ENCODE data around the gene CFP.
"Not testable (repeated sequence)": the region's sequence is repeated elsewhere in the genome, so short reads cannot be mapped to it uniquely, and the experiment has no call there.

CFP gene

DNA sequence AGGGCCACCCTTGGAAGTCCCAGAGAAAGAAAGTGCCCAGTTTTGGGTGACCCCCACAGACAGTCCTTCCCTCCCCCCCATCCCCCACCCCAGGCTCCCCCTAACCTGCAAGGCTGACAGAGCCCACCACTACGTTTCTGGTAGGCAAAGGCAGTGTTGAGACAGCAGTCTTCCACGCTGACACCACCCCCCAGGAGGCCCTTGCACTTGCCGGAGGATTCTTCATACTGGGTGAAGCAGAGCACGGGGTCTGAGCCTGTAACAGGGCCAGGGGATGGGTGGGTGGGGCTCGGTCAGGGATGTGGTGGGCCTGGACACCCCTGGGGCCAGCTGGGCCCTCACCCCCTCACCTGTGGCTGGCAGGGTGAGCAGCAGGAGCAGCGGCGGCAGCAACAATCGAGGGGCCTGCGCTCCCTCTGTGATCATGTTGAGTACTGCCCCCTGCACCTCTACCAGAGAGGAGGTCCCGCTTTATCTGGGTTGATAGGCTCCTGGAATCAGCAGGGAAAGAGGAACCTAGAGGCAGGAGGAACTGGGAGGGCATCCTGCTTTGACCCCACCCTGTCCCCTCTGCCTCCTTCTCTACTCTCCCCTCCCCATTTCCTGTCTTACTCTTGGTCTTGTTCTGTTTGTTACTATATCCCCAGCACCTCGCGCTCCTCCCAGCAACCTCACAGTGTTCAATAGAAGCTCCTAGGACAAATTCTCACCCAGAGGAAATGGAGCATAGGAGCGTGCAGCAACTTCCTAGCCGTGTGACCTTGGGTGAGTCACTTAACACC is at the start of gene CFP:
Gene CFP, minus strand, starts transcription at position 512 of the 782 bp plus-strand sequence. Its CDS starts 86 bp downstream, at position 426.
- DNase-seq: no peak

DNA sequence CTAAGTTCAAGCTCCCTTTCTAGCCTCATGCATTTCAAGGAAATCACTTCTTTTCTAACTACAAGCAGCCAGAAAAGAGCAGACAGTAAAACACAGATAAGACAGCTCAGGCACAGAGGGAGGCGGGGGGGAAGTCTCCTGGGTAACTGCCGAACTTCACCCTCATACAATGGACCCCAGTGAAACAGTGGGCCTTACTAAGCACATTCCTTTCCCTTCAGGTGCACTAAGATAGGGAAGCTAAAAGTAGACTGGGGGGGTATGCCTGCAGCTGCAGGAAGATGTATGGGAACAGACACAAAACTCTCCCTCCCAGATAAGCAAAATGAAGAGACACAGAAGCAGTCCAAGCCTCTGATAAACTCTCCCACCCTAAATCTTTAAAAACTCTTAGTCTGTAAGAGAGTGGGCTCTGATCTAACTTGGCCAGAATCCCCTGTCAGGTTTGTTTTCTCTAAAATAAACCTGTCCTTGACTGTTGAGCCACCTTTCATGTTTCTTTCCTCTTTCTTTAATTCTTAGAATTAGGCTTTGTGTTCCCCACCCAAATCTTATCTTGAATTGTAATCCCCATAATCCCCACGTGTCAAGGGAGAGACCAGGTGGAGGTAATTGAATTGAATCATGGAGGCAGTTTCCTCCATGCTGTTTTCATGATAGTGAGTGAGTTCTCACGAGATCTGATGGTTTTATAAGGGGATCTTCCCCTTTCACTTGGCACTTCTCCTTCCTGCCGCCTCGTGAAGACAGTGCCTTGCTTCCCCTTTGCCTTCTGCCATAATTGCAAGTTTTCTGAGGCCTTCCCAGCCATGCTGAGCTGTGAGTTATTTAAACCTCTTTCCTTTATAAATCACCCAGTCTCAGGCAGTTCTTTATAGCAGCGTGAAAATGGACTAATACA is 46.5 kb upstream of the CFP start:
- not testable (repeated sequence) for DNase-seq

- DNase-seq: no peak
Observed at GRCh38 chrX:47674776-47675175, 45.0 kb upstream of the CFP start.

DNA sequence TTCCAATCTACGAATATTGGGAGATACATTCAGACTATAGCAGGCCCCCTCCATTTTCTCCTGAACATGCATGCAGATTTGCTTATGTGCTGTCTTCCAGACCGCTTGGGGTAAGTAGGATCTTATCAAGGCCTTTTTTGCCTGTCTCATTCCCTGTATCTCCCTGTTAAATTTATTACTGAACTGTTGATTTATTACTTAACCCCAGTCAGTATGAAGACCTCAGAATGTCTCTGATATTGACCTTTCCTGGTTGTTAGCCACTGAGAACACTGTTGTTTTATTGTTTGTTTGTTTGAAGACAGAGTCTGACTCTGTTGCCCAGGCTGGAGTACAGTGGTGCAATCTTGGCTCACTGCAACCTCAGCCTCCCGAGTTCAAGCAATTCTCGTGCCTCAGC is 36.1 kb upstream of the CFP start:
- not testable (repeated sequence) for DNase-seq

- DNase-seq: no peak
Observed at GRCh38 chrX:47664737-47665136, 35.0 kb upstream of the CFP start.

DNA sequence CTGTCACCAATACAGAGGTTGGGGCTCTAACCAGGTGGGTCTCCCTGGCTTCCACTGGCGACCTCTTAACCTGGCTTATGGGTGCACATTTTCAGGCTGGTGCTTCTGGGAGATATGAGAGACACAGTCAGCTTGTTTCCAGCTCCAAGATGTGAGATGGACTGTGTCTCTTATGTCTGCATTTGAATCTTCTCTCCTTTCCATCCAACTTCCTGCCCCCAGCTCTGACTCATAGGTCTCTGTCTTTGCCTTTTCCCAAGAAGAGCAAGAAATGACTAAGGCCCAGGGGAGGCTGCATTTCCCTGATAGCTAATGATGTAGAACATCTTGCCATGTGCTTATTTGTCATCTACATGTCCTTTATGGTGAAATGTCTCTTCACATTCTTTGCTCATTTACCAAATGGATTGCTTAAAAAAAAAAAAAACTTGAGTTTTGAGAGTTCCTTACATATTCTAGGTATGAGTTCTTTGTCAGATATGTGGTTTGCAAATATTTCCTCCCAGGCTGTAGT is 32.5 kb upstream of the CFP start:
- DNase-seq: peak; percentile 66

DNA sequence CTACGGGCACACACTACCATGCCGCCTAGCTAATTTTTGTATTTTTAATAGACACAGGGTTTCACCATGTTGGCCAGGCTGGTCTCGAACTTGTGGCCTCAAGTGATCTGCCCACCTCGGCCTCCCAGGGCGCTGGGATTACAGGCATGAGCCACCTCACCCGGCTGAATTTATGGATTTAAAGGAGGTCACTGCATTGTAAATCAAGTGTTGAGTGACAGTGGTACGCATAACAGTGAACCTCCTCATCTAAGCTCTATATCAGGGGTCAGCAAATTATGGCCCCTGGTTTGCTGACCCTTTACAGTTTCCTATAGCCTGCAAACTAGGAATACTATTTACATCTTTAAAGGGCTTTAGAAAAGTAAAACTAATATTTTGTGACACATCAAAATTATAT is 31.8 kb upstream of the CFP start:
- no peak for DNase-seq

- no peak for DNase-seq
Observed at GRCh38 chrX:47659421-47659726, 29.6 kb upstream of the CFP start.

DNA sequence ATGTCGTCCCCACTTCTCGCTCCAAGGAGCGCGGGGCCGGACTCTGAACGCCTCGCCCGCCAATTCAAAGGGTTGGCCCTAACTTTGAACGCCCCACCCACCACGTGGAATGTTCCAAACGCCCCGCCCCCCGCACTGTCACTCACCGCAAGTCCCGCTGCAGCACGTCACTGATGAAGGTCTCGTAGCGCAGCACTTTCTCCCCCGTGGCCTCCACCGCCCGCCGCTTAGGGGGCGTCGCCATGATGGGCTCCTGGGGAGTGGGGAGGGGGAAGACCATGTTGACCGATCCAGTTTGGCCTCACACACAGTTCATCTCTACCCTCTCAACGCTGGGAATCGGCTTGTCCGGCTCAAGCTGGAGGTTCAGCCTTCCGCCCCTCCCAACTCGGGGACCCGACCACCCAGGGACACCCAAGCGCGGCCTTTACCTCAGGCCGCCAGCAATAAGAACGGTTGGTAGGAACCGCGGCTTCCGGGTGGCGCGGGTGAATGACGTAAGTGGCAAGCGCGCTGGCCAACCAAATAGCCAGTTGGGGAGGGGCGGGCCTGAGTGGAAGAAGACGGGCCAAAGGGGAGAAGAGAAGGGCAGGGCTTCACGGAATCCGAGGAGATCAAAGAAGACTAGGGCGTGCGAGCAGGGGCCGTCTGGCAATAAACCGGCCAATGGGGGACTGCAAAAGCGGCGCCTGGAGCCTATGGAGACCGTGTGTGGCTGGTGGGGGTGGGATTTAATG is 29.1 kb upstream of the CFP start, which contains the start of gene UXT:
Gene UXT, minus strand, starts transcription at position 497 of the 737 bp plus-strand sequence. Its CDS starts 253 bp downstream, at position 244.
- DNase-seq: peak; percentile 96

DNA sequence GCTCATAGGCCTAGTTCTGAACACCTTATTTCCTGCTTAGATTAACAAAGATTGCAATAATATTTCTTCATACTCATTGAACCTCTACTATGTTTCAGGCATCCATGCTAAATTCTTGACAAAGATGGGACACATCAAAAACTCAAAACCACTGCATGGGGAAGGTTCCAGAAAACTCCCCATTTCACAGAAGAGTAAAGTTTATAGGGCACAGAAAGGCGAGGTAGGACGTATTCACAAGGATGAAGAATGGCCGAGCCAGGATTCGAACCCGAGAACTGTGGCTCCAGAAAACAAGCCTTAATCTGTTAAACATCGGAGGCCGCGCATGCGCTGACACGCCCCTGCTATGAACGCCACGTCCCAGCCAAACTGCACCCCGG is 28.6 kb upstream of the CFP start:
- no peak for DNase-seq

GRCh38 chrX:47651043-47651905 is 21.5 kb upstream of the CFP start:
- DNase-seq: no peak

GRCh38 chrX:47650164-47651042 is 20.7 kb upstream of the CFP start, which contains the start of gene ELK1:
TSS of gene ELK1 (minus strand) at chrX:47650563. CDS start at chrX:47641441, 9,122 bp downstream.
- DNase-seq: peak; percentile 95

- no peak for DNase-seq
Observed at GRCh38 chrX:47649781-47650163, 20.0 kb upstream of the CFP start.

DNA sequence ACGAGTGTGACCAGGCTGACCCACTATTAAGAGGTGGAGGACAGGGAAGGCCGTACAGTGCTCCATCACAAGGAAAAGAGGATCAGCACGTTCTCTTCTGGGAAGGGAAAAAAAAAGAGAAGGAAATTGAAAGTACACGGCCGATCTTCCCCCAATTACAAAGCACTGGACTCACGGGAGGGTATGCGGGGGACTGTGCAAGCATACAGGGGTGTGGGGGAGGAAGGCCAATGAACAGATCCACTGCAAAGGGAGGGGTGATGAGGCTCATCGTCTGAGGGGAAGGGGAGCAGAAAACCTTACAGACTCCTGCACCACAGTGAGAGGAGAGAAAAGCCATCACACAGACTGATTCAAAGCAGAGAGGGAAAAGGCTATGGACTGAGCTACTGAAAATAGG is 19.5 kb upstream of the CFP start:
- DNase-seq: no peak

GRCh38 chrX:47648376-47648775 is 18.6 kb upstream of the CFP start:
- DNase-seq: no peak

- DNase-seq: no peak
Observed at GRCh38 chrX:47646636-47647035, 16.9 kb upstream of the CFP start.

DNA sequence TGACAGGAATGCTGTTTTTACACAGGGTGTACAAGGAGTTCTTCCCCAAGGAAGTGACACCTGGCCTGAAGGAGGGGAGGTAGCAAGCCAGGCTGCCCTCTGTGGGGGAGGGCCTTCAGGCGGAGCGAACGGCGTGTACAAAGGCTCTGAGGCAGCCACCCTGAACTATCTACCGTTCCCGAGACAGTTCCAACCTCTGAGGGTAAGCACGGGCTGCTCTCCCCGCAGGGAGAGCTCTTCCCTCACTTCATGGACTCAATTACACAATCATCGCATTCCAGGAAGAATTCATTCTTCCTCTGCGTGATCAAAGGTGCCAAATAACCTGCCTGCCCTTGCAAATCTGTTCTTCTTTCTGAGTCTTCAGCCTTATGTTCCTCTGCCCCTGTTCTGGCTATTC is 15.8 kb upstream of the CFP start:
- no peak for DNase-seq

DNA sequence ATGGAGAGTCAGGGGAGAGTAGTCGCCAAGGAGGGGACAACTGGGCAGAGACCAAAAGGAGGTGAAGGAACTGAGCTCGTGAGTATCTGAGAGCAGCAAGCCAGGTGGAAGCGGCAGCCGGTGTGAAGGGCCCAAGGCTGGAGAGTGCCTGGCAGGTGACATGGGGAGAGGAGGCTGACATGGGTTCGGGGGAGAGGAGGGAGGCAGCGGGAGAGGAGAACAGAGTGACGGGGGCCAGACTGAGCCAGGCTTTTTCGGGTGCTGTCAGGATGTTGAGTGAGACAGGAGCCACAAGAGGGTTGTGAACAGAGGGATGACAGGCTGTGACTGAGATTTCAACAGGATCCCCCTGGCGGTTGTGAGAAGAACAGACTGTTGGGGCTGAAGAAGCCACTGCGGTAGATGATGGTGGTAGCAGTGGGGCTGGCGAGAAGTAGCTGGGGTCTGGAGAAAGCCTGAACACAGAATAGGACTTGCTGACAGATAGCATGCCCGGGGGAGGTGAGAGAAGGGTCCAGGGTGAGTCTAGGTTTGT is 14.9 kb upstream of the CFP start:
- DNase-seq: no peak

- no peak for DNase-seq
Observed at GRCh38 chrX:47643926-47644325, 14.2 kb upstream of the CFP start.

DNA sequence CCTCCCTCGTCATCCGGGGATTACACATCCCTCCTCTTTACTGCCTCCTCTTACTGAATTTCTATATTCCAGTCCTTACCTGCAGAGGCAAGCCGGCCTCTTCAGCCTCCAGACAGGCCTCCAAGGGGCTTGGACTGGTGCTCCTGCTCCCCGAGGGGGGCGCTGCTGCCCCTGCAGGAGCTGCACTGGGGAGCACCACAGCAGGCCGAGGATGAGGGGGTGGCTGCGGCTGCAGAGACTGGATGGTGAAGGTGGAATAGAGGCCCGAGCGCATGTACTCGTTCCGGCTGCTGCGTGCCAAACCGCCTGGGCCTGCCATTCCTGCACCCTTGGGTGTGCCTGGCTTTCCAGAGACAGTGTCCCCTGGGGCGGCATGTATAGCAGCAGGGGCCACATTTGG is 9.1 kb upstream of the CFP start:
- no peak for DNase-seq

All from activated effector memory CD4-positive, alpha-beta T cell treated with anti-CD3 and anti-CD28 coated beads, Interleukin-2, amount 50 U/mL, for 16 hours (primary cell).